BLaER1 treated with 17β-estradiol and CSF1 and Interleukin-3, amounts not matched to agents 10 nM and 100 nM (cell line): ENCODE results near the gene ZC3H18.

ENCODE experiments used
- H3K27ac ChIP-seq, 11 experiments: shearing (Covaris generic); formaldehyde crosslinking; 2 replicates each; pipeline ENCODE4 v1.8.1; 2022
- H3K27me3 ChIP-seq, 11 experiments: shearing (Covaris generic); formaldehyde crosslinking; 2 replicates each; pipeline ENCODE4 v1.8.1; 2022
- H3K36me3 ChIP-seq, 11 experiments: shearing (Covaris generic); formaldehyde crosslinking; 2 replicates each; pipeline ENCODE4 v1.8.1; 2022
- H3K4me1 ChIP-seq, 10 experiments: shearing (Covaris generic); formaldehyde crosslinking; 2 replicates each; pipeline ENCODE4 v1.8.1; 2022
- H3K4me2 ChIP-seq, 11 experiments: shearing (Covaris generic); formaldehyde crosslinking; 2 replicates each; pipeline ENCODE4 v1.8.1; 2022
- H3K4me3 ChIP-seq, 10 experiments: shearing (Covaris generic); formaldehyde crosslinking; 2 replicates each; pipeline ENCODE4 v1.8.1; 2022
- H3K9ac ChIP-seq, 11 experiments: shearing (Covaris generic); formaldehyde crosslinking; 2 replicates each; pipeline ENCODE4 v1.8.1; 2022
- H3K9me3 ChIP-seq, 11 experiments: shearing (Covaris generic); formaldehyde crosslinking; replicated peaks in 1 of 11; 2 replicates each; pipeline ENCODE4 v1.8.1; 2022
- H4K20me1 ChIP-seq, 11 experiments: shearing (Covaris generic); formaldehyde crosslinking; 2 replicates each; pipeline ENCODE4 v1.8.1; 2022
- Cebpa-rat ChIP-seq, 11 experiments: shearing (Covaris generic); IDR thresholded peaks; 2 replicates each; pipeline ENCODE4 v1.8.1; 2022

Gene ZC3H18

GRCh38 chr16:88626646-88627045 lies 56.4 kb downstream of the ZC3H18 start:
- Histone ChIP-seq H3K27me3 (no peaks in the 10 kb centered on the region), H3K4me3 (no peak overlapping the region), H3K4me1 (peaks cover 36 to 80% (median 68%) of the 10 kb centered on the region in 10 experiments), H3K4me2 (peak overlapping the region in 8 of 11 experiments; percentile 75 to 99 (median 89); a peak in 10 of 22 replicates), H3K27ac (peak overlapping the region in 5 of 11 experiments; percentile 7 to 97 (median 92); a peak in 8 of 22 replicates), H3K9ac (peak overlapping the region in 4 of 11 experiments; percentile 14 to 83 (median 54); a peak in 2 of 22 replicates), H4K20me1 (peaks cover 0 to 64% (median 18%) of the 10 kb centered on the region in 11 experiments; a peak in 12 of 22 replicates), H3K9me3 (no peaks in the 10 kb centered on the region), H3K36me3 (peaks cover 68 to 97% (median 87%) of the 10 kb centered on the region in 11 experiments)
- TF ChIP-seq Cebpa-rat (IDR thresholded peaks at IDR 0.05) = no peak

- peaks cover 46 to 91% (median 80%) of the 10 kb centered on the region in 10 experiments for H3K4me1 ChIP-seq
- peak overlapping the region; percentile 59 to 97 (median 86); a peak in 21 of 22 replicates for H3K27ac ChIP-seq
- peaks cover 65 to 95% (median 86%) of the 10 kb centered on the region in 11 experiments for H3K36me3 ChIP-seq
- no peaks in the 10 kb centered on the region for H3K9me3 ChIP-seq
- peak overlapping the region in 3 of 10 experiments; percentile 2 to 38 (median 9); a peak in 4 of 20 replicates for H3K4me3 ChIP-seq
- TF ChIP-seq Cebpa-rat (IDR thresholded peaks at IDR 0.05) = no peak
- H4K20me1 ChIP-seq = peaks cover 0 to 64% (median 17%) of the 10 kb centered on the region in 11 experiments; a peak in 16 of 22 replicates
- no peaks in the 10 kb centered on the region for H3K27me3 ChIP-seq
- peak overlapping the region; percentile 60 to 83 (median 71); a peak in 21 of 22 replicates for H3K9ac ChIP-seq
- H3K4me2 ChIP-seq = peak overlapping the region; percentile 75 to 99 (median 89)
Observed at GRCh38 chr16:88627531-88628411, 57.6 kb downstream of the ZC3H18 start.

GRCh38 chr16:88628512-88628974 lies 58.3 kb downstream of the ZC3H18 start:
- Histone ChIP-seq H4K20me1 (peaks cover 0 to 64% (median 25%) of the 10 kb centered on the region in 11 experiments; a peak in 18 of 22 replicates), H3K4me2 (peak overlapping the region; percentile 75 to 99 (median 89)), H3K4me1 (peaks cover 53 to 99% (median 87%) of the 10 kb centered on the region in 10 experiments), H3K9ac (peak overlapping the region; percentile 60 to 83 (median 71); a peak in 21 of 22 replicates), H3K36me3 (peaks cover 58 to 88% (median 79%) of the 10 kb centered on the region in 11 experiments), H3K9me3 (no peaks in the 10 kb centered on the region), H3K27me3 (no peaks in the 10 kb centered on the region), H3K27ac (peak overlapping the region; percentile 59 to 97 (median 86); a peak in 21 of 22 replicates), H3K4me3 (peak overlapping the region in 3 of 10 experiments; percentile 2 to 38 (median 9); a peak in 5 of 20 replicates)
- no peak for TF ChIP-seq Cebpa-rat (IDR thresholded peaks at IDR 0.05)

- H3K9me3 ChIP-seq = no peaks in the 10 kb centered on the region
- TF ChIP-seq Cebpa-rat (IDR thresholded peaks at IDR 0.05) = no peak
- no peak overlapping the region for H3K4me3 ChIP-seq
- peaks cover 54 to 100% (median 90%) of the 10 kb centered on the region in 10 experiments for H3K4me1 ChIP-seq
- H4K20me1 ChIP-seq = peaks cover 0 to 56% (median 30%) of the 10 kb centered on the region in 11 experiments; a peak in 18 of 22 replicates
- H3K4me2 ChIP-seq = peak overlapping the region in 8 of 11 experiments; percentile 16 to 99 (median 90); a peak in 13 of 22 replicates
- peak overlapping the region in 8 of 11 experiments; percentile 4 to 42 (median 20); a peak in 7 of 22 replicates for H3K9ac ChIP-seq
- H3K36me3 ChIP-seq = peaks cover 45 to 75% (median 66%) of the 10 kb centered on the region in 11 experiments
- H3K27me3 ChIP-seq = 0 out of 22 replicates have a peak, but pooled peaks cover 0 to under 1% (median 0%) of the 10 kb centered on the region in 11 experiments
- peak overlapping the region in 6 of 11 experiments; percentile 2 to 97 (median 46); a peak in 7 of 22 replicates for H3K27ac ChIP-seq
Observed at GRCh38 chr16:88629835-88630234, 59.6 kb downstream of the ZC3H18 start.

GRCh38 chr16:88630433-88630832 lies 60.2 kb downstream of the ZC3H18 start:
- H4K20me1 ChIP-seq = peaks cover 0 to 56% (median 30%) of the 10 kb centered on the region in 11 experiments; a peak in 18 of 22 replicates
- peaks cover 39 to 69% (median 60%) of the 10 kb centered on the region in 11 experiments for H3K36me3 ChIP-seq
- no peaks in the 10 kb centered on the region for H3K9me3 ChIP-seq
- H3K4me2 ChIP-seq = peak overlapping the region in 10 of 11 experiments; percentile 1 to 100 (median 95); a peak in 16 of 22 replicates
- no peak overlapping the region for H3K4me3 ChIP-seq
- no peak for TF ChIP-seq Cebpa-rat (IDR thresholded peaks at IDR 0.05)
- peak overlapping the region in 4 of 11 experiments; percentile 14 to 97 (median 75); a peak in 7 of 22 replicates for H3K27ac ChIP-seq
- H3K27me3 ChIP-seq = peaks cover 0 to 6% (median 2%) of the 10 kb centered on the region in 11 experiments; a peak in 15 of 22 replicates
- peak overlapping the region in 6 of 11 experiments; percentile 4 to 49 (median 30); a peak in 4 of 22 replicates for H3K9ac ChIP-seq
- H3K4me1 ChIP-seq = peaks cover 60 to 100% (median 90%) of the 10 kb centered on the region in 10 experiments

- Histone ChIP-seq H3K27me3 (peaks cover 0 to 11% (median 7%) of the 10 kb centered on the region in 11 experiments; a peak in 19 of 22 replicates), H3K9me3 (no peaks in the 10 kb centered on the region), H3K4me2 (peak overlapping the region; percentile 81 to 100 (median 96)), H3K9ac (peak overlapping the region in 9 of 11 experiments; percentile 2 to 49 (median 34); a peak in 8 of 22 replicates), H3K27ac (peak overlapping the region in 3 of 11 experiments; percentile 3 to 37 (median 14); a peak in 3 of 22 replicates), H3K4me3 (no peak overlapping the region), H3K36me3 (peaks cover 34 to 64% (median 55%) of the 10 kb centered on the region in 11 experiments), H4K20me1 (peaks cover 0 to 57% (median 35%) of the 10 kb centered on the region in 11 experiments; a peak in 18 of 22 replicates), H3K4me1 (peaks cover 65 to 100% (median 95%) of the 10 kb centered on the region in 10 experiments)
- TF ChIP-seq Cebpa-rat (IDR thresholded peaks at IDR 0.05) = no peak
Observed at GRCh38 chr16:88630941-88631340, 60.7 kb downstream of the ZC3H18 start.

- Histone ChIP-seq H3K36me3 (peaks cover 29 to 59% (median 51%) of the 10 kb centered on the region in 11 experiments), H3K4me2 (peak overlapping the region; percentile 81 to 100 (median 96)), H3K27ac (peak overlapping the region in 3 of 11 experiments; percentile 3 to 37 (median 14); a peak in 2 of 22 replicates), H3K4me3 (no peak overlapping the region), H3K9ac (peak overlapping the region in 9 of 11 experiments; percentile 2 to 49 (median 34); a peak in 7 of 22 replicates), H3K4me1 (peaks cover 70 to 100% (median 99%) of the 10 kb centered on the region in 10 experiments), H4K20me1 (peaks cover 0 to 62% (median 36%) of the 10 kb centered on the region in 11 experiments; a peak in 18 of 22 replicates), H3K27me3 (peaks cover 0 to 16% (median 12%) of the 10 kb centered on the region in 11 experiments; a peak in 19 of 22 replicates), H3K9me3 (no peaks in the 10 kb centered on the region)
- no peak for TF ChIP-seq Cebpa-rat (IDR thresholded peaks at IDR 0.05)
Observed at GRCh38 chr16:88631384-88631783, 61.2 kb downstream of the ZC3H18 start.
